ENCODE results near the gene CYP27C1.

CYP27C1 gene, protein sequence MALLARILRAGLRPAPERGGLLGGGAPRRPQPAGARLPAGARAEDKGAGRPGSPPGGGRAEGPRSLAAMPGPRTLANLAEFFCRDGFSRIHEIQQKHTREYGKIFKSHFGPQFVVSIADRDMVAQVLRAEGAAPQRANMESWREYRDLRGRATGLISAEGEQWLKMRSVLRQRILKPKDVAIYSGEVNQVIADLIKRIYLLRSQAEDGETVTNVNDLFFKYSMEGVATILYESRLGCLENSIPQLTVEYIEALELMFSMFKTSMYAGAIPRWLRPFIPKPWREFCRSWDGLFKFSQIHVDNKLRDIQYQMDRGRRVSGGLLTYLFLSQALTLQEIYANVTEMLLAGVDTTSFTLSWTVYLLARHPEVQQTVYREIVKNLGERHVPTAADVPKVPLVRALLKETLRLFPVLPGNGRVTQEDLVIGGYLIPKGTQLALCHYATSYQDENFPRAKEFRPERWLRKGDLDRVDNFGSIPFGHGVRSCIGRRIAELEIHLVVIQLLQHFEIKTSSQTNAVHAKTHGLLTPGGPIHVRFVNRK

DNA sequence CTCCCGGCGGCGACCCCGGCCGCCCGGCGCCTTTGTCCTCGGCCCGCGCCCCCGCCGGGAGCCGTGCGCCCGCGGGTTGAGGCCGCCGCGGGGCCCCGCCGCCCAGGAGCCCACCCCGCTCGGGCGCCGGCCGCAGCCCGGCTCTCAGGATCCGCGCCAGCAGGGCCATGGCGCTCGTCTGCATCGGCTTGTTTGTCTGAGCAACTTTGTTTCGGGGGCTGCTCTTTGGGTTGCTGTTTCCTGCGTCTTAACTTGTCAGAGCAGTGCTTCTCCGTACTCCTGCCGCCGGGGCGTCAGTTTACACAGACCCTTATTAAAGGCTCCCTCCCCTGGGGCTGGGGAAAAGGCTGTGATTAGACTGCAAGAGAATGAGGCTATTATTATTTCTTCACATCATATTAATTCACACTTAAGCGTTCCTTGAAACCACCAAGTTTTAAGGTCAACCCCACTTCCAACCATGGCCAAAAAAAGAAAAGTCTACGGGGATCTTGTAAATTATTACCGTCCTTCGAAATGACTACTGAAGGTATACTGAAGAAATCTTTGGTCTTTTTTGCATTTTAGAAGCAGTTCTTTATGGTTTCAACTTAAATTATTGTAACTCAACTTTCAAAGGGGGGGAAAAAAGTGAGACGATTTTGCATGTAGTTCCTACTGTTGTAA, at the start of gene CYP27C1:
Gene CYP27C1, minus strand, starts transcription at position 198 of the 666 bp plus-strand sequence. Its CDS starts 29 bp downstream, at position 169.
- TF ChIP-seq, protein P1, sequence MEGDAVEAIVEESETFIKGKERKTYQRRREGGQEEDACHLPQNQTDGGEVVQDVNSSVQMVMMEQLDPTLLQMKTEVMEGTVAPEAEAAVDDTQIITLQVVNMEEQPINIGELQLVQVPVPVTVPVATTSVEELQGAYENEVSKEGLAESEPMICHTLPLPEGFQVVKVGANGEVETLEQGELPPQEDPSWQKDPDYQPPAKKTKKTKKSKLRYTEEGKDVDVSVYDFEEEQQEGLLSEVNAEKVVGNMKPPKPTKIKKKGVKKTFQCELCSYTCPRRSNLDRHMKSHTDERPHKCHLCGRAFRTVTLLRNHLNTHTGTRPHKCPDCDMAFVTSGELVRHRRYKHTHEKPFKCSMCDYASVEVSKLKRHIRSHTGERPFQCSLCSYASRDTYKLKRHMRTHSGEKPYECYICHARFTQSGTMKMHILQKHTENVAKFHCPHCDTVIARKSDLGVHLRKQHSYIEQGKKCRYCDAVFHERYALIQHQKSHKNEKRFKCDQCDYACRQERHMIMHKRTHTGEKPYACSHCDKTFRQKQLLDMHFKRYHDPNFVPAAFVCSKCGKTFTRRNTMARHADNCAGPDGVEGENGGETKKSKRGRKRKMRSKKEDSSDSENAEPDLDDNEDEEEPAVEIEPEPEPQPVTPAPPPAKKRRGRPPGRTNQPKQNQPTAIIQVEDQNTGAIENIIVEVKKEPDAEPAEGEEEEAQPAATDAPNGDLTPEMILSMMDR (IDR thresholded peaks at IDR 0.05; ENCODE audit: insufficient read depth, low read depth, low read length, missing control alignments): no peak
- peak within 1 kb of the TSS; percentile 64 for H3K4me3 ChIP-seq (ENCODE audit: low read length)
- no peak for DNase-seq (ENCODE audit: low read depth)

DNA sequence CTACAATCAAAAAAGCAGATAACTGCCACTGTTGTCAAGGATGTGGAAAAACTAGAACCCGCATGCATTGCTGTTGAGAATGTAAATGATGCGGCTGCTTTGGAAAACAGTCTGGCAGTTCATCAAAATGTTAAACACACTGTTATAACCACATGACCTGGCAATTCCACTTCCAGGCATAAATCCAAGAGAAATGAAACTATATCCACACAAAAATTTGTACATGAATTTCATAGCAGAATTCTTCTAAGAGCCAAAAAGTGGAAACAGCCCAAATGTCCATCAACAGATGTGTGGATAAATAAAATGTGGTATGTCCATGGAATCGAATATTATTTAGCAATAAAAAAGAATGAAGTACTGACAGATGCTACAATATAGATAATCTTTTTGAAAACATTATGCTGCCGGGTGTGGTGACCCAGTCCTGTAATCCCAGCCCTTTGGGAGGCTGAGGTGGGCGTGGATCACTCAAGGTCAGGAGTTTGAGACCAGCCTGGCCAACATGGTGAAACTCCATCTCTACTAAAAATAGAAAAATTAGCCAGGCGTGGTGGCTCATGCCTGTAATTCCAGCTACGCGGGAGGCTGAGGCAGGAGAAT, 41.8 kb upstream of the CYP27C1 start:
- H3K4me3 ChIP-seq (ENCODE audit: low read length): no peak overlapping the region
- TF ChIP-seq, protein P1 (IDR thresholded peaks at IDR 0.05; ENCODE audit: insufficient read depth, low read depth, low read length, missing control alignments): no peak
- no peak for DNase-seq (ENCODE audit: low read depth)

DNA sequence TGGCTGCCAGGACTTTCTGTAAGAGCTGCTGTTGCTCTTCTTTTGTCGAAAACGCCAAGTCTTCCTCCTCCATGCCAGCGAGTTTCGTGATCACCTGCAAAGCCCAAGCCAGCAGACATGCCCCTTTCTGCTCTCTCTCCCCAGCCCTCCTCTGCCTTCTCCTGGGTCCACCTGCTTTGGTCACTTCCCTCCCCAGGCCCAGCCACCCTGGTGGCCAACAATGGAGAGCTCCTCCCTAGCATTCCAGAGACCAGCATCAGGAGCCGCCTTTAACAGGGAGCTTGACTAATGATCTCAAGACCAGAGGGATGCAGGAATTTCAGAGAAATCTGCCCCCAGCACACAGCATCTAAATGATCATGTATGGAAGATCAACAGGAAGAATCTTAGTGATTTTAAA, 39.3 kb upstream of the CYP27C1 start:
- TF ChIP-seq, protein P1 (IDR thresholded peaks at IDR 0.05; ENCODE audit: insufficient read depth, low read depth, low read length, missing control alignments): no peak
- no peak for DNase-seq (ENCODE audit: low read depth)
- no peak overlapping the region for H3K4me3 ChIP-seq (ENCODE audit: low read length)

DNA sequence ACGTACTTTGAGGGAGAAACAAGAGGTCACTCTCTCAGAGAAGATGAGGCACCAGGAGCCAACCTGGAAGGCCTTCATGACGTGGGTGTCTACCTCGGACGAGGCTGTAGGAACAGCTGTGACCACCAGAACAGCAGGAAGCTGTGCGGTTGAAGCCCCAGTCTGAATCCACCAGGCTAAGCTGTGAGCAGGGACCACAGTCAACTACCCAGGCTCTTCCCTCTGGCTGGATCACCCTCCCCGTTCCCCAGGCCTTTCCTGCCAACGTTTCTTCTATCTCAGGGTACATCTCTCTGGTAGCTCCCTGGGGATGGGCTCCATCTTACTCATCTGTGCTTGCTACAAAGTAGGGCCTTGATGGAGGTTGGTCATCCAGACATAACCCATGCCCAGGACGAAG, 36.8 kb upstream of the CYP27C1 start:
- DNase-seq (ENCODE audit: low read depth): no peak
- no peak overlapping the region for H3K4me3 ChIP-seq (ENCODE audit: low read length)
- TF ChIP-seq, protein P1 (IDR thresholded peaks at IDR 0.05; ENCODE audit: insufficient read depth, low read depth, low read length, missing control alignments): no peak

DNA sequence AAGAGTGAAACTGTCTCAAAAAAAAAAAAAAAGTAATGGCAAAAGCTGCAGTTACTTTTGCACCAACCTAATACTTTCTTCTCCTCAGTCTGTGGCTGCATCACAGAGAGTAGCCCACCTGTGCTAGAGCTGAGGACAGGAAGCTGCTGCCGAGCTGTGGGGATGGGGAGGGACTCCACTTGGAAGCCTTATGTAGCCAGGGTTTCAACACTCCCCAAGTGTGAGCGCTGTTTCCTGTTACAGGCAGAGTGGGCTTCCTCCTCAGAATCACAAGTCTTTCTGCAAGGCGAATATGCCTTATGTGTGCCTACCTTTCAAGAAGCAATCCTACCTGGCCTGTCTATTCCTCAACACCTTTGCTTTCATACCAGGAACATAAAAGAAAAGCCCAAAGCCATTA, 36.3 kb upstream of the CYP27C1 start:
- TF ChIP-seq, protein P1 (IDR thresholded peaks at IDR 0.05; ENCODE audit: insufficient read depth, low read depth, low read length, missing control alignments): no peak
- no peak for DNase-seq (ENCODE audit: low read depth)
- H3K4me3 ChIP-seq (ENCODE audit: low read length): no peak overlapping the region

DNA sequence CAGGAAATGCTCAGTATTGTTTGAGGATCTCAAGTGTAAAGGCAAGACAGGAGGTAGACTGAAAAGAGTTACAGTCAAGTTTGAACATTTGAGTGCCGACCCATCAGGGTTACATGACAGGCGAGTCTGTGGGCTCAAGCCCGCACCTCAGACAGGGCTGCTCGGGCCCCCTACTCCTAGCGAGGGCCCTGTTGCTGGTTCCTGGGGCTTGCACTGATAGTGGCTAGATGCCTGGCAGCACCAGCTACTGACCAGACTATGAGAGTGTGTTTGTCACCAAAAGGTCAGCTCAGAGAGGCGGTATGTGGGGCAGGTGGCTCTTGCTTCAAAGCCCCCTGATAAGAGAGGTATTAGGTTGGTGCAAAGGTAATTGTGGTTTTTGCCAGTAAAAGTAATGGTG, 35.6 kb upstream of the CYP27C1 start:
- TF ChIP-seq, protein P1 (IDR thresholded peaks at IDR 0.05; ENCODE audit: insufficient read depth, low read depth, low read length, missing control alignments): no peak
- DNase-seq (ENCODE audit: low read depth): no peak
- no peak overlapping the region for H3K4me3 ChIP-seq (ENCODE audit: low read length)

All from epithelial cell of esophagus (primary cell).